Measurements from ENCODE around the gene MS4A12. TPM values are rescaled to one million over a fixed set of nuclear protein-coding genes. Genes with fewer than 3 reads are reported as not detected.

MS4A12 gene, protein sequence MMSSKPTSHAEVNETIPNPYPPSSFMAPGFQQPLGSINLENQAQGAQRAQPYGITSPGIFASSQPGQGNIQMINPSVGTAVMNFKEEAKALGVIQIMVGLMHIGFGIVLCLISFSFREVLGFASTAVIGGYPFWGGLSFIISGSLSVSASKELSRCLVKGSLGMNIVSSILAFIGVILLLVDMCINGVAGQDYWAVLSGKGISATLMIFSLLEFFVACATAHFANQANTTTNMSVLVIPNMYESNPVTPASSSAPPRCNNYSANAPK
- total RNA-seq = not detected in 2 replicates

DNA sequence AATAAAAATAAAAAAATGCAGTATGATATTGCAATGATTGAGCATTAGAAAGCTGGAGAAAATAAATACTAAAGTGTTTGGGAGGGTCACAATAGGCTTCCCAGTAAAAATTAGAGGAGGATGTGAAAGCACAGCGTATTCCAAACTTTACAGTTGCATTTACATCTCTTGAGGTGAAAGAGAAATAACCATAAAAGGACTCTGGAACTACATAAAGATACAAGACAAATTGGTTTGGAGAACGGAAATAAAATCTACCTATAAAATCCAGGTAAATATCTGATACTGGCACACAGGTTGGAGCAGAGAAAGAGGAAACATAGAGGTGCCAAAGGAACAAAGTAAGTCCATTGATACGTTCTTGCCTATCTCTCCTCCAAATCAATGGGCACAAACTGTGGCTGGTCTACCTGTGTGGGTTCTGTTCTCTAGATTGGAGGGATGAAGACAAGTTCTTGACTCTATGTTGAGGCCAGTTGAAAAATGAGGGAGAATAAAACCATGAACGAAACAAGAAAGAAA is at the start of gene MS4A12:
Gene MS4A12, plus strand, starts transcription at position 291 of the 522 bp plus-strand sequence. CDS start 4,541 bp downstream, outside the sequence.

DNA sequence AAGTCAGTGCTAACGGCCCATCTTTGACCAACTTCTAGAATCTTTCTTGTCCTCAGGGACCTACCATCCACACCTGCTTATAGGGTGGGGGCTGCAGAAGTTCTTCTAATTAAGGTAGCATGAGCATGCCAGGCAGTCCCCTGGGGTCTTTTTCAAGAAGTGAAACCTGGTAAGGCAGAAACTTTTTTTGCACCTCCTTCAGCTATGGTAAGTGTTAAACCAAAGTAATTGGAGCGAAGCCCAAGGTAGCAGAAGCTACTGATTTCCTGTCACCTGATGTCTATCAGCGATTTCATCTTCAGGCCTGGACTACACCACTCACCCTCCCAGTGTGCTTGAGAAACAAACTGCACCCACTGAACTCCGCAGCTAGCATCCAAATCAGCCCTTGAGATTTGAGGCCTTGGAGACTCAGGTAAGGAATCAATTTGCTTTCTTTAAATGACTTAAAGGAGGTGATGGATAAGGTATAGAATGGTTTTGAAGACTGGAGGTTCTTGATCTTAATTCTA is 37.0 kb upstream of the MS4A12 start, which contains the start of gene MS4A1:
Gene MS4A1, plus strand, starts transcription at position 317 of the 512 bp plus-strand sequence. CDS start 6,528 bp downstream, outside the sequence.

DNA sequence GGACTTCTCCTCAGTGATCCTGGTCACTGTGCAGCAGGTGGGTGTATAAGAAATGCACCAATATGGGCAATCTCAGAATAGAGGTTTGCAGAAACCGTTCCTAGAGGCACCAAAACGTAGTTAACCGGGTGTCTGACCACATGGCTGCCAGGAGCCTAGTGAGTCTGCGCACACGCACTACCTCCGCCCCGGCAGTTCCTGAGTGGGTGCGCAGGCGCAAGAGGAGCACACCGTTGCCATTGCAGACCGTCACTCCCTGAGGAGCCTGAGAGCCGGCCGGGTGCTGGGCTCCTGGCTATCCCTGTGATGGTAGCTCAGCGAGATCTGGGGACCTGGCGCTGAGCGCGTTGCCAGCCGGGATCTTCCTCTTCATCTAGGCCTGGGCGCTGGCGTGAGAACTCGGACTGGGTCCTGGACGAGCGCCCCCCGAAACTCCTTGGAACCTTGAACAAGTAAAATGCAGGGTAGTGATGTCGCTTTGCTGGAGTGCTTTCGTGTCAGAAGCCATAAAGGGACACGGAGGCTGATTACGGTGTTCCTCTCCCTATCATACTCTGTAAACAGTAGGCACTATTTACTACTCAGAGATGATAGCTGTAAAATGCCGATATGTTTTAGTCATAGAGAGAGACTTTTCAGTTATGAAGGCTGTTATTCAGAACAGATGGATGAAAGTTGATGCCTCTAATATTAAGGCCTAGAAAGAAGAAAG is 22.7 kb downstream of the MS4A12 start, which contains the start of gene MS4A13:
Gene MS4A13, plus strand, starts transcription at position 249 of the 712 bp plus-strand sequence. CDS start 2,692 bp downstream, outside the sequence.

Other genes with a start within 250 kb of the MS4A12 start
- gene MS4A4E, start 249.6 kb upstream of the MS4A12 start, total RNA-seq = not detected in 2 replicates
- not detected in 2 replicates for gene MS4A4A, start 212.1 kb upstream of the MS4A12 start, total RNA-seq
- not detected in 2 replicates for gene MS4A6E, start 165.5 kb upstream of the MS4A12 start, total RNA-seq
- gene MS4A7, start 114.2 kb upstream of the MS4A12 start, total RNA-seq = not detected in 2 replicates
- gene MS4A14, start 96.3 kb upstream of the MS4A12 start, total RNA-seq = not detected in 2 replicates
- gene MS4A5, start 63.2 kb upstream of the MS4A12 start, total RNA-seq = not detected in 2 replicates
- not detected in 2 replicates for gene MS4A1, start 36.9 kb upstream of the MS4A12 start, total RNA-seq
- not detected in 2 replicates for gene MS4A13, start 22.6 kb downstream of the MS4A12 start, total RNA-seq
- gene MS4A8, start 206.8 kb downstream of the MS4A12 start, total RNA-seq = not detected in 2 replicates
- not detected in 2 replicates for gene MS4A18, start 231.9 kb downstream of the MS4A12 start, total RNA-seq

Measured in hair follicular keratinocyte (primary cell).